ENCODE results near the gene OTULIN. TPM values are rescaled to one million over a fixed set of nuclear protein-coding genes. Genes with fewer than 3 reads are reported as not detected.

OTULIN gene
- total and polyA plus RNA-seq, 2 experiments from 2014 or later = 24.3 to 43.9 TPM

DNA sequence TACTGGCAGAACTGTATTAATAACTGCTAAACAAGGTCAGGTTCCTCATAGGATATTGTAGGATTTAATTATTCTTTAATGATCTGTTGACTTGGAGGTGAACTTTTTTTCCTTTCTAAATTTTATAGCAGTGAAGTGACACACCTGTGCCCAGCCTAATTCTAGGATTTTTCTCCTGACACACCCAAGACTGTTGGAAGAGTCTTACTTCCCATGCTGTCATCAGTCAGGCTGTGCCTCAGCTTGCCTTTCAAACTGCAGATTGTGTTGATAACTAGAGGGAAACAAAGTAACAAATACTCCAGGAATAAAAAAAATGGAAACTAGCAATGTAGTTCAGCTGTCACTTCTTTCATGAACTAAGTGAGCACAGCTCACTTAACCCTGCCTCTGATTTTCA is 22.0 kb downstream of the OTULIN start:
- Histone ChIP-seq H3F3A (replicated peaks; ENCODE audit: low read depth) (no peaks in the 10 kb centered on the region), H3K9me2 (ENCODE audit: insufficient read depth) (no peaks in the 10 kb centered on the region), H3K36me3 (ENCODE audit: insufficient read depth) (peaks cover 32% of the 10 kb centered on the region; the same call in 1 of the 2 replicates), H3K4me2 (no peak overlapping the region), H4K20me1 (replicated peaks; ENCODE audit: insufficient read depth) (no peaks in the 10 kb centered on the region), H3K79me2 (replicated peaks; ENCODE audit: insufficient read depth) (peaks cover 4% of the 10 kb centered on the region; the same call in 1 of the 2 replicates), H3K27me3 (ENCODE audit: insufficient read depth) (no peaks in the 10 kb centered on the region), H3K4me1 (ENCODE audit: insufficient read depth) (no peaks in the 10 kb centered on the region), H2AFZ (no peak overlapping the region), H3K27ac (ENCODE audit: low read depth) (no peak overlapping the region), H3K4me3 (no peak overlapping the region)
- Mint-ChIP-seq H3K4me3 (no peak overlapping the region), H3K9me3 (no peaks in the 10 kb centered on the region), H3K4me1 (peaks cover 4% of the 10 kb centered on the region; the same call in 2 of the 3 replicates), H3K27ac (no peak overlapping the region), H3K27me3 (ENCODE audit: insufficient read depth, low read depth, poor library complexity) (peaks cover 1% of the 10 kb centered on the region), H3K36me3 (ENCODE audit: low read depth) (peaks cover 57% of the 10 kb centered on the region)
- no peak for ATAC-seq
- no peak for TF ChIP-seq JUNB (IDR thresholded peaks at IDR 0.05; ENCODE audit: unreplicated experiment)
- TF ChIP-seq, protein P1, sequence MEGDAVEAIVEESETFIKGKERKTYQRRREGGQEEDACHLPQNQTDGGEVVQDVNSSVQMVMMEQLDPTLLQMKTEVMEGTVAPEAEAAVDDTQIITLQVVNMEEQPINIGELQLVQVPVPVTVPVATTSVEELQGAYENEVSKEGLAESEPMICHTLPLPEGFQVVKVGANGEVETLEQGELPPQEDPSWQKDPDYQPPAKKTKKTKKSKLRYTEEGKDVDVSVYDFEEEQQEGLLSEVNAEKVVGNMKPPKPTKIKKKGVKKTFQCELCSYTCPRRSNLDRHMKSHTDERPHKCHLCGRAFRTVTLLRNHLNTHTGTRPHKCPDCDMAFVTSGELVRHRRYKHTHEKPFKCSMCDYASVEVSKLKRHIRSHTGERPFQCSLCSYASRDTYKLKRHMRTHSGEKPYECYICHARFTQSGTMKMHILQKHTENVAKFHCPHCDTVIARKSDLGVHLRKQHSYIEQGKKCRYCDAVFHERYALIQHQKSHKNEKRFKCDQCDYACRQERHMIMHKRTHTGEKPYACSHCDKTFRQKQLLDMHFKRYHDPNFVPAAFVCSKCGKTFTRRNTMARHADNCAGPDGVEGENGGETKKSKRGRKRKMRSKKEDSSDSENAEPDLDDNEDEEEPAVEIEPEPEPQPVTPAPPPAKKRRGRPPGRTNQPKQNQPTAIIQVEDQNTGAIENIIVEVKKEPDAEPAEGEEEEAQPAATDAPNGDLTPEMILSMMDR (conservative IDR thresholded peaks at IDR 0.05; ENCODE audit: low read depth in 2 of 2) = no peak
- no peak for TF ChIP-seq POLR2AphosphoS5 (IDR thresholded peaks at IDR 0.05; ENCODE audit: low read depth)
- no peak for TF ChIP-seq EZH2phosphoT487 (IDR thresholded peaks at IDR 0.05; ENCODE audit: unreplicated experiment)
- no peak for TF ChIP-seq EZH2 (IDR thresholded peaks at IDR 0.05; ENCODE audit: low read depth, unreplicated experiment)
- TF ChIP-seq, protein P2, sequence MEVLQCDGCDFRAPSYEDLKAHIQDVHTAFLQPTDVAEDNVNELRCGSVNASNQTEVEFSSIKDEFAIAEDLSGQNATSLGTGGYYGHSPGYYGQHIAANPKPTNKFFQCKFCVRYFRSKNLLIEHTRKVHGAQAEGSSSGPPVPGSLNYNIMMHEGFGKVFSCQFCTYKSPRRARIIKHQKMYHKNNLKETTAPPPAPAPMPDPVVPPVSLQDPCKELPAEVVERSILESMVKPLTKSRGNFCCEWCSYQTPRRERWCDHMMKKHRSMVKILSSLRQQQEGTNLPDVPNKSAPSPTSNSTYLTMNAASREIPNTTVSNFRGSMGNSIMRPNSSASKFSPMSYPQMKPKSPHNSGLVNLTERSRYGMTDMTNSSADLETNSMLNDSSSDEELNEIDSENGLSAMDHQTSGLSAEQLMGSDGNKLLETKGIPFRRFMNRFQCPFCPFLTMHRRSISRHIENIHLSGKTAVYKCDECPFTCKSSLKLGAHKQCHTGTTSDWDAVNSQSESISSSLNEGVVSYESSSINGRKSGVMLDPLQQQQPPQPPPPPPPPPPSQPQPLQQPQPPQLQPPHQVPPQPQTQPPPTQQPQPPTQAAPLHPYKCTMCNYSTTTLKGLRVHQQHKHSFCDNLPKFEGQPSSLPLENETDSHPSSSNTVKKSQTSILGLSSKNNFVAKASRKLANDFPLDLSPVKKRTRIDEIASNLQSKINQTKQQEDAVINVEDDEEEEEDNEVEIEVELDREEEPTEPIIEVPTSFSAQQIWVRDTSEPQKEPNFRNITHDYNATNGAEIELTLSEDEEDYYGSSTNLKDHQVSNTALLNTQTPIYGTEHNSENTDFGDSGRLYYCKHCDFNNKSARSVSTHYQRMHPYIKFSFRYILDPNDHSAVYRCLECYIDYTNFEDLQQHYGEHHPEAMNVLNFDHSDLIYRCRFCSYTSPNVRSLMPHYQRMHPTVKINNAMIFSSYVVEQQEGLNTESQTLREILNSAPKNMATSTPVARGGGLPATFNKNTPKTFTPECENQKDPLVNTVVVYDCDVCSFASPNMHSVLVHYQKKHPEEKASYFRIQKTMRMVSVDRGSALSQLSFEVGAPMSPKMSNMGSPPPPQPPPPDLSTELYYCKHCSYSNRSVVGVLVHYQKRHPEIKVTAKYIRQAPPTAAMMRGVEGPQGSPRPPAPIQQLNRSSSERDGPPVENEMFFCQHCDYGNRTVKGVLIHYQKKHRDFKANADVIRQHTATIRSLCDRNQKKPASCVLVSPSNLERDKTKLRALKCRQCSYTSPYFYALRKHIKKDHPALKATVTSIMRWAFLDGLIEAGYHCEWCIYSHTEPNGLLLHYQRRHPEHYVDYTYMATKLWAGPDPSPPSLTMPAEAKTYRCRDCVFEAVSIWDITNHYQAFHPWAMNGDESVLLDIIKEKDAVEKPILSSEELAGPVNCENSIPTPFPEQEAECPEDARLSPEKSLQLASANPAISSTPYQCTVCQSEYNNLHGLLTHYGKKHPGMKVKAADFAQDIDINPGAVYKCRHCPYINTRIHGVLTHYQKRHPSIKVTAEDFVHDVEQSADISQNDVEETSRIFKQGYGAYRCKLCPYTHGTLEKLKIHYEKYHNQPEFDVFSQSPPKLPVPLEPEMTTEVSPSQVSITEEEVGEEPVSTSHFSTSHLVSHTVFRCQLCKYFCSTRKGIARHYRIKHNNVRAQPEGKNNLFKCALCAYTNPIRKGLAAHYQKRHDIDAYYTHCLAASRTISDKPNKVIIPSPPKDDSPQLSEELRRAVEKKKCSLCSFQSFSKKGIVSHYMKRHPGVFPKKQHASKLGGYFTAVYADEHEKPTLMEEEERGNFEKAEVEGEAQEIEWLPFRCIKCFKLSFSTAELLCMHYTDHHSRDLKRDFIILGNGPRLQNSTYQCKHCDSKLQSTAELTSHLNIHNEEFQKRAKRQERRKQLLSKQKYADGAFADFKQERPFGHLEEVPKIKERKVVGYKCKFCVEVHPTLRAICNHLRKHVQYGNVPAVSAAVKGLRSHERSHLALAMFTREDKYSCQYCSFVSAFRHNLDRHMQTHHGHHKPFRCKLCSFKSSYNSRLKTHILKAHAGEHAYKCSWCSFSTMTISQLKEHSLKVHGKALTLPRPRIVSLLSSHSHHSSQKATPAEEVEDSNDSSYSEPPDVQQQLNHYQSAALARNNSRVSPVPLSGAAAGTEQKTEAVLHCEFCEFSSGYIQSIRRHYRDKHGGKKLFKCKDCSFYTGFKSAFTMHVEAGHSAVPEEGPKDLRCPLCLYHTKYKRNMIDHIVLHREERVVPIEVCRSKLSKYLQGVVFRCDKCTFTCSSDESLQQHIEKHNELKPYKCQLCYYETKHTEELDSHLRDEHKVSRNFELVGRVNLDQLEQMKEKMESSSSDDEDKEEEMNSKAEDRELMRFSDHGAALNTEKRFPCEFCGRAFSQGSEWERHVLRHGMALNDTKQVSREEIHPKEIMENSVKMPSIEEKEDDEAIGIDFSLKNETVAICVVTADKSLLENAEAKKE (CRISPR knock-in tag; IDR thresholded peaks at IDR 0.05) = no peak
- TF ChIP-seq, protein P3, sequence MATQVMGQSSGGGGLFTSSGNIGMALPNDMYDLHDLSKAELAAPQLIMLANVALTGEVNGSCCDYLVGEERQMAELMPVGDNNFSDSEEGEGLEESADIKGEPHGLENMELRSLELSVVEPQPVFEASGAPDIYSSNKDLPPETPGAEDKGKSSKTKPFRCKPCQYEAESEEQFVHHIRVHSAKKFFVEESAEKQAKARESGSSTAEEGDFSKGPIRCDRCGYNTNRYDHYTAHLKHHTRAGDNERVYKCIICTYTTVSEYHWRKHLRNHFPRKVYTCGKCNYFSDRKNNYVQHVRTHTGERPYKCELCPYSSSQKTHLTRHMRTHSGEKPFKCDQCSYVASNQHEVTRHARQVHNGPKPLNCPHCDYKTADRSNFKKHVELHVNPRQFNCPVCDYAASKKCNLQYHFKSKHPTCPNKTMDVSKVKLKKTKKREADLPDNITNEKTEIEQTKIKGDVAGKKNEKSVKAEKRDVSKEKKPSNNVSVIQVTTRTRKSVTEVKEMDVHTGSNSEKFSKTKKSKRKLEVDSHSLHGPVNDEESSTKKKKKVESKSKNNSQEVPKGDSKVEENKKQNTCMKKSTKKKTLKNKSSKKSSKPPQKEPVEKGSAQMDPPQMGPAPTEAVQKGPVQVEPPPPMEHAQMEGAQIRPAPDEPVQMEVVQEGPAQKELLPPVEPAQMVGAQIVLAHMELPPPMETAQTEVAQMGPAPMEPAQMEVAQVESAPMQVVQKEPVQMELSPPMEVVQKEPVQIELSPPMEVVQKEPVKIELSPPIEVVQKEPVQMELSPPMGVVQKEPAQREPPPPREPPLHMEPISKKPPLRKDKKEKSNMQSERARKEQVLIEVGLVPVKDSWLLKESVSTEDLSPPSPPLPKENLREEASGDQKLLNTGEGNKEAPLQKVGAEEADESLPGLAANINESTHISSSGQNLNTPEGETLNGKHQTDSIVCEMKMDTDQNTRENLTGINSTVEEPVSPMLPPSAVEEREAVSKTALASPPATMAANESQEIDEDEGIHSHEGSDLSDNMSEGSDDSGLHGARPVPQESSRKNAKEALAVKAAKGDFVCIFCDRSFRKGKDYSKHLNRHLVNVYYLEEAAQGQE (IDR thresholded peaks at IDR 0.05; ENCODE audit: unreplicated experiment) = no peak
- no peak for DNase-seq (ENCODE audit: low spot score)

Data from GM23338 (cell line).